ENCODE data around the gene PXDC1.
A peak's percentile ranks its signal among the peaks of the same experiment; 100 is the strongest.
"Not testable (repeated sequence)": the region's sequence is repeated elsewhere in the genome, so short reads cannot be mapped to it uniquely, and the experiment has no call there.

PXDC1 gene

GRCh38 chr6:3782876-3783832 is 31.6 kb upstream of the PXDC1 start:
- DNase-seq = no peak

GRCh38 chr6:3781504-3781903 is 30.0 kb upstream of the PXDC1 start:
- no peak for DNase-seq

GRCh38 chr6:3779574-3779849 is 28.0 kb upstream of the PXDC1 start:
- no peak for DNase-seq

- DNase-seq = no peak
Measured at GRCh38 chr6:3778701-3779573, 27.4 kb upstream of the PXDC1 start.

GRCh38 chr6:3777730-3778461 is 26.4 kb upstream of the PXDC1 start:
- peak; percentile 49 for DNase-seq

- no peak for DNase-seq
Measured at GRCh38 chr6:3776881-3777507, 25.5 kb upstream of the PXDC1 start.

GRCh38 chr6:3775847-3776246 is 24.3 kb upstream of the PXDC1 start:
- no peak for DNase-seq

- no peak for DNase-seq
Measured at GRCh38 chr6:3775386-3775785, 23.9 kb upstream of the PXDC1 start.

- DNase-seq = no peak
Measured at GRCh38 chr6:3773678-3774298, 22.3 kb upstream of the PXDC1 start.

GRCh38 chr6:3772127-3772999 is 20.9 kb upstream of the PXDC1 start:
- DNase-seq = not testable (repeated sequence)

GRCh38 chr6:3771407-3772011 is 20.0 kb upstream of the PXDC1 start:
- no peak for DNase-seq

- no peak for DNase-seq
Measured at GRCh38 chr6:3770023-3770720, 18.7 kb upstream of the PXDC1 start.

GRCh38 chr6:3769610-3770009 is 18.1 kb upstream of the PXDC1 start:
- peak; percentile 26 for DNase-seq

- DNase-seq = no peak
Measured at GRCh38 chr6:3768502-3768901, 17.0 kb upstream of the PXDC1 start.

GRCh38 chr6:3767483-3767882 is 16.0 kb upstream of the PXDC1 start:
- DNase-seq = not testable (repeated sequence)

- no peak for DNase-seq
Measured at GRCh38 chr6:3766214-3766613, 14.7 kb upstream of the PXDC1 start.

- no peak for DNase-seq
Measured at GRCh38 chr6:3765415-3765814, 13.9 kb upstream of the PXDC1 start.

- DNase-seq = no peak
Measured at GRCh38 chr6:3764516-3765335, 13.2 kb upstream of the PXDC1 start.

- DNase-seq = no peak
Measured at GRCh38 chr6:3762852-3763251, 11.3 kb upstream of the PXDC1 start.
